ENCODE data around the gene TMPRSS12. TPM values are rescaled to one million over a fixed set of nuclear protein-coding genes. Genes with fewer than 3 reads are reported as not detected.
A peak's percentile ranks its signal among the peaks of the same experiment; 100 is the strongest.

The TMPRSS12 gene
- total RNA-seq, 1 experiment from 2014 or later: not detected

GRCh38 chr12:50924131-50924438 lies 81.4 kb downstream of the TMPRSS12 start:
- peaks cover 28% of the 10 kb centered on the region for H3K4me1 Mint-ChIP-seq (ENCODE audit: low read depth, unreplicated experiment)
- no peak for TF ChIP-seq CTCF (IDR thresholded peaks at IDR 0.05; ENCODE audit: insufficient read depth in 1 of 2, low read depth in 1 of 2, low read length in 1 of 2, severe bottlenecking in 1 of 2, unreplicated experiment in 1 of 2)
- DNase-seq: no peak
- intact Hi-C loops (cut with micrococcal nuclease; ENCODE audit: unreplicated experiment): no loop called here
- peak overlapping the region; percentile 30 for H3K4me3 Mint-ChIP-seq (ENCODE audit: unreplicated experiment)
- no TSS peak for BruUV-seq (replicated peaks)
- no peak overlapping the region for H3K4me3 ChIP-seq (ENCODE audit: low read depth, low read length)
- H3K4me1 ChIP-seq: peaks cover 16% of the 10 kb centered on the region
- no peaks in the 10 kb centered on the region for H3K27me3 Mint-ChIP-seq (ENCODE audit: insufficient read depth, unreplicated experiment)
- CTCF ChIA-PET: no interaction called here
- POLR2A ChIA-PET: no interaction called here
- H3K9me3 ChIP-seq: no peaks in the 10 kb centered on the region
- no peaks in the 10 kb centered on the region for H3K27me3 ChIP-seq (replicated peaks; ENCODE audit: control insufficient read depth, insufficient read depth, low read length)
- H3K9me3 Mint-ChIP-seq (ENCODE audit: unreplicated experiment): no peaks in the 10 kb centered on the region
- no peak overlapping the region for H3K27ac Mint-ChIP-seq (ENCODE audit: unreplicated experiment)
- H3K36me3 Mint-ChIP-seq (ENCODE audit: insufficient read depth, unreplicated experiment): no peaks in the 10 kb centered on the region
- no peaks in the 10 kb centered on the region for H3K36me3 ChIP-seq (ENCODE audit: control insufficient read depth, insufficient read depth, low read length)

GRCh38 chr12:50924439-50925341 lies 82.0 kb downstream of the TMPRSS12 start:
- no peaks in the 10 kb centered on the region for H3K9me3 Mint-ChIP-seq (ENCODE audit: unreplicated experiment)
- TF ChIP-seq CTCF (IDR thresholded peaks at IDR 0.05; ENCODE audit: insufficient read depth in 1 of 2, low read depth in 1 of 2, low read length in 1 of 2, severe bottlenecking in 1 of 2, unreplicated experiment in 1 of 2): no peak
- no TSS peak for BruUV-seq (replicated peaks)
- intact Hi-C loops (cut with micrococcal nuclease; ENCODE audit: unreplicated experiment): no loop called here
- H3K4me1 Mint-ChIP-seq (ENCODE audit: low read depth, unreplicated experiment): peaks cover 28% of the 10 kb centered on the region
- POLR2A ChIA-PET: no interaction called here
- no peaks in the 10 kb centered on the region for H3K27me3 ChIP-seq (replicated peaks; ENCODE audit: control insufficient read depth, insufficient read depth, low read length)
- CTCF ChIA-PET: no interaction called here
- DNase-seq: no peak
- H3K27ac Mint-ChIP-seq (ENCODE audit: unreplicated experiment): no peak overlapping the region
- H3K36me3 Mint-ChIP-seq (ENCODE audit: insufficient read depth, unreplicated experiment): no peaks in the 10 kb centered on the region
- H3K4me3 ChIP-seq (ENCODE audit: low read depth, low read length): no peak overlapping the region
- no peaks in the 10 kb centered on the region for H3K27me3 Mint-ChIP-seq (ENCODE audit: insufficient read depth, unreplicated experiment)
- no peak overlapping the region for H3K4me3 Mint-ChIP-seq (ENCODE audit: unreplicated experiment)
- H3K9me3 ChIP-seq: no peaks in the 10 kb centered on the region
- H3K36me3 ChIP-seq (ENCODE audit: control insufficient read depth, insufficient read depth, low read length): no peaks in the 10 kb centered on the region
- peaks cover 16% of the 10 kb centered on the region for H3K4me1 ChIP-seq

GRCh38 chr12:50925342-50925651 lies 82.6 kb downstream of the TMPRSS12 start:
- no peaks in the 10 kb centered on the region for H3K9me3 Mint-ChIP-seq (ENCODE audit: unreplicated experiment)
- Histone ChIP-seq H3K4me1 (peaks cover 16% of the 10 kb centered on the region), H3K4me3 (ENCODE audit: low read depth, low read length) (no peak overlapping the region), H3K36me3 (ENCODE audit: control insufficient read depth, insufficient read depth, low read length) (no peaks in the 10 kb centered on the region), H3K9me3 (no peaks in the 10 kb centered on the region), H3K27me3 (replicated peaks; ENCODE audit: control insufficient read depth, insufficient read depth, low read length) (no peaks in the 10 kb centered on the region)
- H3K27me3 Mint-ChIP-seq (ENCODE audit: insufficient read depth, unreplicated experiment): no peaks in the 10 kb centered on the region
- no TSS peak for BruUV-seq (replicated peaks)
- intact Hi-C loops (cut with micrococcal nuclease; ENCODE audit: unreplicated experiment): no loop called here
- H3K4me3 Mint-ChIP-seq (ENCODE audit: unreplicated experiment): no peak overlapping the region
- peaks cover 28% of the 10 kb centered on the region for H3K4me1 Mint-ChIP-seq (ENCODE audit: low read depth, unreplicated experiment)
- no peak for TF ChIP-seq CTCF (IDR thresholded peaks at IDR 0.05; ENCODE audit: insufficient read depth in 1 of 2, low read depth in 1 of 2, low read length in 1 of 2, severe bottlenecking in 1 of 2, unreplicated experiment in 1 of 2)
- ChIA-PET POLR2A (no interaction called here), CTCF (no interaction called here)
- DNase-seq: no peak
- no peaks in the 10 kb centered on the region for H3K36me3 Mint-ChIP-seq (ENCODE audit: insufficient read depth, unreplicated experiment)
- no peak overlapping the region for H3K27ac Mint-ChIP-seq (ENCODE audit: unreplicated experiment)
